Thoracic aorta (tissue), 2 donors: Measurements from ENCODE around the gene BOLL. TPM values are rescaled to one million over a fixed set of nuclear protein-coding genes. Genes with fewer than 3 reads are reported as not detected.
"Not testable (repeated sequence)": the region's sequence is repeated elsewhere in the genome, so short reads cannot be mapped to it uniquely, and the experiment has no call there.

ENCODE experiments used
- ATAC-seq: fragments of 150-250 bp; one replicate; pipeline ENCODE4 v1.8.0; 2017; ENCODE audit warnings: low read depth; ENCODE audit not compliant: insufficient number of reproducible peaks, low FRiP score
- DNase-seq: peaks from one replicate; pipeline ENCODE4 v3.0.0-alpha.2; 2020; ENCODE audit warnings: low spot score
- H3K27ac ChIP-seq, 2 donors: fragments of 200-600 bp; sonication (generic); 1 replicate in 1 of 2; 2 replicates in 1 of 2; pipeline ENCODE4 v1.5.1; 2016; ENCODE audit warnings: mild to moderate bottlenecking in 2 of 2, moderate library complexity in 2 of 2
- H3K27me3 ChIP-seq: fragments of 200-600 bp; sonication (generic); replicated peaks from 2 replicates; pipeline ENCODE4 v1.6.0; 2016; ENCODE audit warnings: mild to moderate bottlenecking; ENCODE audit not compliant: insufficient read depth
- H3K36me3 ChIP-seq: fragments of 200-600 bp; sonication (generic); one replicate; pipeline ENCODE4 v1.5.1; 2016
- H3K4me1 ChIP-seq, 2 donors: fragments of 200-600 bp; sonication (generic); 1 replicate in 1 of 2; 2 replicates in 1 of 2; pipeline versions ENCODE4 v1.5.1 to v1.6.0; 2016; ENCODE audit warnings: low read depth in 2 of 2, mild to moderate bottlenecking in 1 of 2; ENCODE audit not compliant: control insufficient read depth in 1 of 2
- H3K4me3 ChIP-seq: fragments of 200-600 bp; sonication (generic); 2 replicates; pipeline ENCODE4 v1.5.1; 2016; ENCODE audit warnings: mild to moderate bottlenecking
- H3K9me3 ChIP-seq: fragments of 200-600 bp; sonication (generic); 2 replicates; pipeline ENCODE4 v1.5.1; 2016
- total RNA-seq, 2 donors: library from RNA; depleted of rRNA; stranded (reverse); fragments of >200 nt; gene quantifications; one replicate each; pipeline versions ENCODE4 v1.1.0 to v1.2.3, GENCODE V29; 2016
- TF ChIP-seq, protein P1 (sequence below): fragments of 200-600 bp; sonication (generic); IDR thresholded peaks from one replicate; pipeline ENCODE4 v1.5.1; 2019; ENCODE audit warnings: antibody characterized with exemption

Gene BOLL
- total RNA-seq, 2 donors from 2014 or later, result not detected

DNA sequence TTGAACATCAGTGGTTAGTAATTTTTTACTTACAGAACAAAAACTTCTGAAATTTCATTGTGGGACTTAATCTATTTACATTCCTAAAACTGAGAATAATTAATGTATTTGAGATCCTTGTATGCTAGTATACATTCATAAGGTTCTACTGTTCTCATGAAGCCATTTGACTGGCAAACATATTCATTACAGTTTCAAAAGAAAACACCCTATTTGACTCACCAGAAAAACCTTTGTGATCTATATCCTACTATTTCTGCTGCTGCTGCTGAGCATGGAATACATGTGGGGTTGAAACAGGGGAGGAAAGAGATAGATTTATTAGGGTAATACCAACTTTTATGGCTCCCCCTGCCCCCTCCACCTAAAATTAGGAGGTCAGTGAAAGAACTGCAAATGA lies 58.1 kb downstream of the BOLL start:
- TF ChIP-seq, protein P1, sequence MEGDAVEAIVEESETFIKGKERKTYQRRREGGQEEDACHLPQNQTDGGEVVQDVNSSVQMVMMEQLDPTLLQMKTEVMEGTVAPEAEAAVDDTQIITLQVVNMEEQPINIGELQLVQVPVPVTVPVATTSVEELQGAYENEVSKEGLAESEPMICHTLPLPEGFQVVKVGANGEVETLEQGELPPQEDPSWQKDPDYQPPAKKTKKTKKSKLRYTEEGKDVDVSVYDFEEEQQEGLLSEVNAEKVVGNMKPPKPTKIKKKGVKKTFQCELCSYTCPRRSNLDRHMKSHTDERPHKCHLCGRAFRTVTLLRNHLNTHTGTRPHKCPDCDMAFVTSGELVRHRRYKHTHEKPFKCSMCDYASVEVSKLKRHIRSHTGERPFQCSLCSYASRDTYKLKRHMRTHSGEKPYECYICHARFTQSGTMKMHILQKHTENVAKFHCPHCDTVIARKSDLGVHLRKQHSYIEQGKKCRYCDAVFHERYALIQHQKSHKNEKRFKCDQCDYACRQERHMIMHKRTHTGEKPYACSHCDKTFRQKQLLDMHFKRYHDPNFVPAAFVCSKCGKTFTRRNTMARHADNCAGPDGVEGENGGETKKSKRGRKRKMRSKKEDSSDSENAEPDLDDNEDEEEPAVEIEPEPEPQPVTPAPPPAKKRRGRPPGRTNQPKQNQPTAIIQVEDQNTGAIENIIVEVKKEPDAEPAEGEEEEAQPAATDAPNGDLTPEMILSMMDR, result no peak
- no peaks in the 10 kb centered on the region for H3K9me3 ChIP-seq
- H3K27me3 ChIP-seq, result no peaks in the 10 kb centered on the region
- no peak for ATAC-seq
- H3K4me1 ChIP-seq, result no peaks in the 10 kb centered on the region
- no peaks in the 10 kb centered on the region for H3K36me3 ChIP-seq
- no peak for DNase-seq
- H3K27ac ChIP-seq, result no peak overlapping the region
- no peak overlapping the region for H3K4me3 ChIP-seq

DNA sequence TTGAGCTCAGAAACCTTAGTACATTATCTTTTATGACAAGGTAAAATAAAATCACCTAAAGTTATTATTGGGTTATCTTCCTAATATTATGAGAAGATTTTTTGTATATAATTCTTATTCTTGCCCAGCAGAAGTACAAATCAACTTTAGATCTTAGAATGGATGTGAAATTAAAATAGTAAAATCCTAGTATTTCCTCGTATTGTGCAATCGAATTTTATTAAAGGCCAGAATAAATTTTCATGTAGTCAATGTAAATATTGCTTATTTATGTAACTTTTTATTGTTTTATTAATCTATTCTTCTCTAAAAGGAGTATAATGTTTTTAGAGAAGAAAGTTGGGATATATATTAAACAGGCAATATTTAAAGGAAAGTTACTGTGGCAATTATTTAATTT lies 67.3 kb downstream of the BOLL start:
- no peak overlapping the region for H3K4me3 ChIP-seq
- H3K27me3 ChIP-seq, result no peaks in the 10 kb centered on the region
- TF ChIP-seq, protein P1, result no peak
- no peak overlapping the region for H3K27ac ChIP-seq
- no peak for DNase-seq
- no peaks in the 10 kb centered on the region for H3K36me3 ChIP-seq
- no peaks in the 10 kb centered on the region for H3K4me1 ChIP-seq
- ATAC-seq, result no peak
- H3K9me3 ChIP-seq, result no peaks in the 10 kb centered on the region

DNA sequence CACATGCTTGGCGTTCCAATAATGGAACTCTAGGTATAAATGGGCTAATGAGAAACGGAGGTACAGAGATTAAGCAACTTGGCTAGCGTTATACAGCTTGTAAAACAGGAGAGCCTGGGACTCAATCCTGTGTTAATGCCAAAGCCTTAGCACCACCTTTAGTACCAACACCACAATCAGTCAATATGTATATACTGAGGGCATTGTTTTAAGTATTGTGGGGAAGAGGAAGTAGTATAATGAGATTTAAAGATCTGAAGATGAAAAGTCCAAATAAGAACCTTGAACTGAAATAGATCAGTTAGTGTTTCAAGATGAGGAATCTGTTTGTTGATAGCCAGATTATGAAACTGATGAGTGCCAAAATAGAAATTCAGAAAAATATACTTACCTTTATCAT lies 71.8 kb downstream of the BOLL start:
- peaks cover 3 to 8% of the 10 kb centered on the region in 2 donors for H3K4me1 ChIP-seq
- H3K27ac ChIP-seq, result no peak overlapping the region
- H3K4me3 ChIP-seq, result no peak overlapping the region
- no peaks in the 10 kb centered on the region for H3K36me3 ChIP-seq
- H3K27me3 ChIP-seq, result no peaks in the 10 kb centered on the region
- TF ChIP-seq, protein P1, result no peak
- no peak for DNase-seq
- H3K9me3 ChIP-seq, result no peaks in the 10 kb centered on the region
- no peak for ATAC-seq

DNA sequence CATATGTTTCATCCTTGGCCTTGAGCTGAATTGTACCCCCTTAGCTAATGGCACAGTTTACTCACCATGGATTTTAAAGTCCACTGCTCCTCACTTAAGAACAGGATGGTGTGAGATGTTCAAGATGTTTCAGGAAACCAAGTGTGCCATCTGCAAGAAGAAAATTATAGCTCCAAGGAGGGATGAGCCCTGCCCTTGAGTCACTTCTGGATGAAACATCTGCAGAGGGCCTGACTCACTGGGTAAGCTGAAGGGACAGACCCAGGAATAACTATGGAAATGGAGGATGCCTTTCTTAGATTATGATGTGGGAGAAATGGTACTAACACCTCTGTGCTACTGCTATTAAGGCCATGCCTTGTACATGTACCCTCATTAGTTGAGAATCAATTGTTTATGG lies 73.5 kb downstream of the BOLL start:
- no peaks in the 10 kb centered on the region for H3K36me3 ChIP-seq
- no peaks in the 10 kb centered on the region for H3K9me3 ChIP-seq
- H3K4me3 ChIP-seq, result no peak overlapping the region
- no peaks in the 10 kb centered on the region for H3K27me3 ChIP-seq
- TF ChIP-seq, protein P1, result no peak
- H3K4me1 ChIP-seq, result peaks cover 19 to 25% of the 10 kb centered on the region in 2 donors
- no peak for ATAC-seq
- H3K27ac ChIP-seq, result no peak overlapping the region
- DNase-seq, result no peak

DNA sequence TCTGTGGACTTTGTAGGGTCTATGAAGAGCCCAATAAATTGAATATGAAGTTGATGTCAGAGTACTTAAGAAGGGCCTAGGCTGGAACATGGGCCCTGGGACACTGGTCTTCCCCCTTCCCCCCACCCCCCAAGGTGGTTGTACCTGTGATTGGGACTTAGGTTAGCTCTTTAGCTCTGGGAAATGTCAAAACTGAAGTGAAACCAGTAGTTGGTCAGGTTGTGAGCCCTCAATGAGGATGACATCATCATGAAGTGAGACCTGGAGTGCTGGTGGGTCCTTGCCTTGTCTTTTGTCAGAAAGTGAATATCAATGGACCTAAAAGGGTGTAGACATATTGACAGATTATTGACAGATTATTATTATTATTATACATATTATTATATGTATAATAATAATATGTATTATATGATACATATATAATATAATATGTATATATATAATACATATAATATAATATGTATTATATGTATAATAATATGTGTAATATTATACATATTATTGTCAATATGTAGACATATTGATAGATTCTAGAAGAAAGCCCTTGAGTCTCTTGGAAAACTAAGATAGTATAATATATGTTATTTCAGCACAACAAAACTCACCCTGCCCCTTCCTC lies 74.6 kb downstream of the BOLL start:
- H3K4me1 ChIP-seq, result peaks cover 24 to 32% of the 10 kb centered on the region in 2 donors
- no peaks in the 10 kb centered on the region for H3K9me3 ChIP-seq
- H3K4me3 ChIP-seq, result no peak overlapping the region
- TF ChIP-seq, protein P1, result no peak
- no peaks in the 10 kb centered on the region for H3K27me3 ChIP-seq
- no peak for ATAC-seq
- no peaks in the 10 kb centered on the region for H3K36me3 ChIP-seq
- no peak for DNase-seq
- H3K27ac ChIP-seq, result no peak overlapping the region

DNA sequence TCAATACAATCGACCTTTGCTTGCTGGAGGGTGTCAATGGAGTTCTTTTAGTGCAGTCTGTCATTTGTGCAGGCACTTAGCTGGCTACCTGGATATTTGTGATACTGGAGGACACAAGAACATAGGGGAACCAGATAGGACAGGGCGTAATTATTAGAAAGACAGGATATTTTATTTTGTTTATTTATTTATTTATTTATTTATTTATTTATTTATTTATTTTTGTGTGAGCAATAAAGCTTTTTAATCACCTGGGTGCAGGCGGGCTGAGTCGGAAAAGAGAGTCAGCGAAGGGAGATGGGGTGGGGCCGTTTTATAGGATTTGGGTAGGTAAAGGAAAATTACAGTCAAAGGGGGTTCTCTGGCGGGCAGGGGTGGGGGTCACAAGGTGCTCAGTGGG lies 76.0 kb downstream of the BOLL start:
- ATAC-seq, H3K27ac ChIP-seq, H3K9me3 ChIP-seq, DNase-seq, H3K36me3 ChIP-seq, H3K27me3 ChIP-seq: not testable (repeated sequence)
- Histone ChIP-seq H3K4me3 (peak overlapping the region; percentile 22), H3K4me1 (peaks cover 27 to 32% of the 10 kb centered on the region in 2 donors)
